ENCODE data around the gene DCLK1.

DNA sequence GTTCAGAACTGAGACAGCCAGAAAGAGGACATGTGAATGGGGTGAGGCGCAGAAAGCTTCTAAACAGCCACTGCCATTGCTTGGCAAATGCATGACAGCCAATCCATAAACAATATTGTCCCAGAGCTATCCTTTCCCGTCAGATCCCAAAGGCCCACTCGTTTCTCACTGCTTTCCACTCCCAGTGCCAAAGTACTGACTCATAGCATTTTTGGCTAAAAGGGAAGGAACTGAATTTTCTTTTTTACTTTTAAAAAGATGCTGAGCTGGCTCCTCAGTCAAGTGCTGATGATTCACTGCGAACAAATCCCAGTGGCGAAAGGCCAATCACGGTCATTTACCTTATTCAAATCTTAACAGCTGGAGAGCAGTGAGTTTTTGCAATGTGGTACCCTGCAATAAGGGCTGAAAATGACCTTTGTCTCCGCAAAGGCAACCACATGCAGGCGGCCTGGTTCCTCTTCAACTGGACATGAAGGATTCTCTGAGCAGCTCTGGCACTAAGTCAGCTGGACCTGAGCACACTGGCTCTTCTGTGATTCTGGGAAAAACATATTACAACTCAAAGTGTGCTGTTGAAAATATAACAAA is 151.7 kb downstream of the DCLK1 start:
- TF ChIP-seq, protein P1, sequence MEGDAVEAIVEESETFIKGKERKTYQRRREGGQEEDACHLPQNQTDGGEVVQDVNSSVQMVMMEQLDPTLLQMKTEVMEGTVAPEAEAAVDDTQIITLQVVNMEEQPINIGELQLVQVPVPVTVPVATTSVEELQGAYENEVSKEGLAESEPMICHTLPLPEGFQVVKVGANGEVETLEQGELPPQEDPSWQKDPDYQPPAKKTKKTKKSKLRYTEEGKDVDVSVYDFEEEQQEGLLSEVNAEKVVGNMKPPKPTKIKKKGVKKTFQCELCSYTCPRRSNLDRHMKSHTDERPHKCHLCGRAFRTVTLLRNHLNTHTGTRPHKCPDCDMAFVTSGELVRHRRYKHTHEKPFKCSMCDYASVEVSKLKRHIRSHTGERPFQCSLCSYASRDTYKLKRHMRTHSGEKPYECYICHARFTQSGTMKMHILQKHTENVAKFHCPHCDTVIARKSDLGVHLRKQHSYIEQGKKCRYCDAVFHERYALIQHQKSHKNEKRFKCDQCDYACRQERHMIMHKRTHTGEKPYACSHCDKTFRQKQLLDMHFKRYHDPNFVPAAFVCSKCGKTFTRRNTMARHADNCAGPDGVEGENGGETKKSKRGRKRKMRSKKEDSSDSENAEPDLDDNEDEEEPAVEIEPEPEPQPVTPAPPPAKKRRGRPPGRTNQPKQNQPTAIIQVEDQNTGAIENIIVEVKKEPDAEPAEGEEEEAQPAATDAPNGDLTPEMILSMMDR (IDR thresholded peaks at IDR 0.05; ENCODE audit: poor library complexity) = no peak
- TF ChIP-seq EZH2phosphoT487 (IDR thresholded peaks at IDR 0.05; ENCODE audit: low read depth, severe bottlenecking, unreplicated experiment) = no peak

Measured in hepatocyte (in vitro differentiated cells).